Parathyroid adenoma (tissue), 2 donors: ENCODE data around the gene CPSF3.

Experiments used
- H2AFZ ChIP-seq: fragments of 300-600 bp; sonication (generic); one replicate; pipeline ENCODE4 v1.7.0; 2017; ENCODE audit warnings: antibody characterized with exemption, mild to moderate bottlenecking
- H3K27ac ChIP-seq: fragments of 300-600 bp; sonication (generic); one replicate; pipeline ENCODE4 v1.7.0; 2017
- H3K27me3 ChIP-seq: fragments of 300-600 bp; sonication (generic); one replicate; pipeline ENCODE4 v1.7.0; 2017; ENCODE audit warnings: low read length; ENCODE audit not compliant: control insufficient read depth, insufficient read depth
- H3K36me3 ChIP-seq: fragments of 300-600 bp; sonication (generic); one replicate; pipeline ENCODE4 v1.7.0; 2017; ENCODE audit warnings: low read length; ENCODE audit not compliant: control insufficient read depth, insufficient read depth
- H3K4me1 ChIP-seq: fragments of 300-600 bp; sonication (generic); one replicate; pipeline ENCODE4 v1.7.0; 2017; ENCODE audit warnings: control low read depth
- H3K4me2 ChIP-seq: fragments of 300-600 bp; sonication (generic); one replicate; pipeline ENCODE4 v1.7.0; 2017; ENCODE audit warnings: low read length
- H3K4me3 ChIP-seq: fragments of 300-600 bp; sonication (generic); one replicate; pipeline ENCODE4 v1.7.0; 2017; ENCODE audit warnings: low read depth, low read length
- H3K79me2 ChIP-seq: fragments of 300-600 bp; sonication (generic); one replicate; pipeline ENCODE4 v1.7.0; 2017; ENCODE audit warnings: control low read depth
- H3K9ac ChIP-seq: fragments of 300-600 bp; sonication (generic); one replicate; pipeline ENCODE4 v1.7.0; 2017; ENCODE audit warnings: mild to moderate bottlenecking
- H3K9me3 ChIP-seq: fragments of 300-600 bp; sonication (generic); one replicate; pipeline ENCODE4 v1.7.0; 2017; ENCODE audit warnings: low read length; ENCODE audit not compliant: control insufficient read depth
- TF ChIP-seq, protein P1 (sequence below): fragments of 300-600 bp; sonication (generic); IDR thresholded peaks from one replicate; pipeline ENCODE4 v1.7.0; 2017; ENCODE audit warnings: antibody characterized with exemption, mild to moderate bottlenecking
- donor health status: primary hyperparathyroidism.

CPSF3 gene

DNA sequence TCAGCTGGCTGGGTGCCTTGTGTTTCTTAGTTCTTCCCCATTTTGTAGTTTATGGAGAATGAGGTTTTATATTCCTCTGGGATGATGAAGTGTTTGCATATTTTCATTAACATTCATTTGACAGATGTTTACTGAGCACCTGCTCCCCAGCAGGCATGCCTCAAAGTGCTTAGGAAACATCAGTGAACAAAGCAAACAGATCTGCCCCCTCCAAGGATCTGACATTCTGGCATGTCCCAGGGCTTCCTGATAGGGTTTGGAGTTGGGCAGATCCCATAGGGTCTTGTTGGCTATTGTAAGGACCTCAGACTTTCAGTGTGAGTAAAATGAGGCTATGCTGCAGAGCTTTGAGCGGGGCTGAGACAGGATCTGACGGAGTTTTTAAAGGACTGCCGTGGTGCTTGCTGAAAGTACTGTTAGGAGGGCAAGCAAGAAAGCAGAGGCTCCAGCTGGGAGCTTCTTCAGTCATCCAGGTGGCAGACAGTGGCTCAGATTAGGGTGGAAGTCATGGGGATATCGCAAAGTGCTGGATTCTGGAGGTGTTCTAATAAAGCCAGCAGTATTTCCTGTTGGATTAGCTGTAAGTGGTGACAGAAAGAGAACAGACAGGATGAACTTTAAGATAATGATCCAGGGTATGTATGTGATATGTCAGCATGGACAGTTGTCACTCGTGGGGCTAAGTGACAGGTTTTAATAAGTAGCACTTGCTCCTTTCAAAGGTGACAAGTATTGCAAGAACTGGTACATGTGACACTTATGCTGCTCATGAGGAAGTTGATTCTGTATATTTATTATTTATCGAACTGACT, 39.6 kb downstream of the CPSF3 start:
- H3K27ac ChIP-seq: no peak overlapping the region
- no peaks in the 10 kb centered on the region for H3K79me2 ChIP-seq
- no peaks in the 10 kb centered on the region for H3K36me3 ChIP-seq
- H2AFZ ChIP-seq: no peak overlapping the region
- H3K27me3 ChIP-seq: no peaks in the 10 kb centered on the region
- no peak overlapping the region for H3K4me3 ChIP-seq
- H3K4me2 ChIP-seq: no peak overlapping the region
- no peaks in the 10 kb centered on the region for H3K9me3 ChIP-seq
- TF ChIP-seq, protein P1, sequence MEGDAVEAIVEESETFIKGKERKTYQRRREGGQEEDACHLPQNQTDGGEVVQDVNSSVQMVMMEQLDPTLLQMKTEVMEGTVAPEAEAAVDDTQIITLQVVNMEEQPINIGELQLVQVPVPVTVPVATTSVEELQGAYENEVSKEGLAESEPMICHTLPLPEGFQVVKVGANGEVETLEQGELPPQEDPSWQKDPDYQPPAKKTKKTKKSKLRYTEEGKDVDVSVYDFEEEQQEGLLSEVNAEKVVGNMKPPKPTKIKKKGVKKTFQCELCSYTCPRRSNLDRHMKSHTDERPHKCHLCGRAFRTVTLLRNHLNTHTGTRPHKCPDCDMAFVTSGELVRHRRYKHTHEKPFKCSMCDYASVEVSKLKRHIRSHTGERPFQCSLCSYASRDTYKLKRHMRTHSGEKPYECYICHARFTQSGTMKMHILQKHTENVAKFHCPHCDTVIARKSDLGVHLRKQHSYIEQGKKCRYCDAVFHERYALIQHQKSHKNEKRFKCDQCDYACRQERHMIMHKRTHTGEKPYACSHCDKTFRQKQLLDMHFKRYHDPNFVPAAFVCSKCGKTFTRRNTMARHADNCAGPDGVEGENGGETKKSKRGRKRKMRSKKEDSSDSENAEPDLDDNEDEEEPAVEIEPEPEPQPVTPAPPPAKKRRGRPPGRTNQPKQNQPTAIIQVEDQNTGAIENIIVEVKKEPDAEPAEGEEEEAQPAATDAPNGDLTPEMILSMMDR: no peak
- no peaks in the 10 kb centered on the region for H3K4me1 ChIP-seq
- H3K9ac ChIP-seq: no peak overlapping the region

DNA sequence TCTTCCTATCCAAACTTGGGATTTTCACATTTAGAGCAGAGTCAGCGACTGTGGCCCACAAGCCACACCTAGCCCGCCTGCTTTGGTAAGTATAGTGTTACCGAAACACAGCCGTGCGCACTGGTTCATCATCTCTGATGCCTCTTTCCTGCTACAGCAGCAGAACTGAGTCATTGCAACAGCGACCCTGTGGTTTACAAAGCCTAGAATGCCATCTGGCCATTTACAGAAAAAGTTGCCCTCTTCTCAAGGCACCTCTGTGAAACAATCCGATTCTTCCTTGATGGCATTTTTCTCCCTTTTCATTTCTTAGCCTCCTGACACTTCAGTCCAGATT, 40.2 kb downstream of the CPSF3 start:
- H2AFZ ChIP-seq: no peak overlapping the region
- H3K4me3 ChIP-seq: no peak overlapping the region
- H3K36me3 ChIP-seq: no peaks in the 10 kb centered on the region
- no peak overlapping the region for H3K9ac ChIP-seq
- H3K27ac ChIP-seq: no peak overlapping the region
- TF ChIP-seq, protein P1: no peak
- H3K4me2 ChIP-seq: no peak overlapping the region
- H3K9me3 ChIP-seq: no peaks in the 10 kb centered on the region
- H3K4me1 ChIP-seq: no peaks in the 10 kb centered on the region
- no peaks in the 10 kb centered on the region for H3K27me3 ChIP-seq
- no peaks in the 10 kb centered on the region for H3K79me2 ChIP-seq

DNA sequence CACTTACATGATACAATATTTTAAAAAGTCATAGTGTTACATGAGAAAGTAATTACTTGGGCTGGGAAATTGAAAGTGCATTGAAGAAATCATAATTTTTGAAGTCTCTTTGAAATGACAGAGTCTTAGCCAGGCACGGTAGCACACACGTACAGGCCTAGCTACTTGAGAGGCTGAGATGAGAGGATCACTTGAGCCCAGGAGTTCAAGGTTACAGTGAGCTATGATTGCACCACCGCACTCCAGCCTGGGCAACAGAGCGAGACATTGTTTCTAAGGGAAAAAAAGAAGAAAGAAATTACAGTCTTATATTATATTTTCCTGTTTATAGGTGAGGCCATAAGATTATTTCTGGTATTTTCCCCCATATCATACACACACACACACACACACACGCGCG, 41.7 kb downstream of the CPSF3 start:
- Histone ChIP-seq H3K9me3 (no peaks in the 10 kb centered on the region), H3K4me1 (no peaks in the 10 kb centered on the region), H3K27ac (no peak overlapping the region), H2AFZ (no peak overlapping the region), H3K27me3 (no peaks in the 10 kb centered on the region), H3K36me3 (no peaks in the 10 kb centered on the region), H3K79me2 (no peaks in the 10 kb centered on the region), H3K4me2 (no peak overlapping the region), H3K9ac (no peak overlapping the region), H3K4me3 (no peak overlapping the region)
- TF ChIP-seq, protein P1: no peak

DNA sequence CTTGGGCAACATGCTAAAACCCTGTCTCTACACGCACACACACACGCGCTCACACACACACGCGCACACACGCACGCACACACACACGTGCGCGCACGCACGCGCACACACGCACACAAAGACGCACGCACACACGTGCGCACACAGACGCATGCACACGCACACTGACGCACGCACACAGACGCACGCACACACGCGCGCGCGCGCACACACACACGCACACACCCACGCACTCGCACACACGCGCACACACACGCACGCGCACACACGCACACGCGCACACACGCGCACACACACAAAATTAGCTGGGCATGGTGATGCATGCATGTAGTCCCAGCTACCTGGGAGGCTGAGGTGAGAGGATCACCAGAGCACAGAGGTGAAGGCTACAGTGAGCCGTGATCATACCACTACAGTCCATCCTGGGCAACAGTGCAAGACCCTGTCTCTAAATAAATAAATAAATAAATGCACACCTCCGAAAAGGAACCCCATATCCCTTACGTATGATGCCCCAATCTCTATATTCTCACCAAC, 42.8 kb downstream of the CPSF3 start:
- H3K9ac ChIP-seq: no peak overlapping the region
- H3K36me3 ChIP-seq: no peaks in the 10 kb centered on the region
- no peak overlapping the region for H3K4me2 ChIP-seq

More for the DNA sequence above, 42.8 kb downstream of the CPSF3 start:
- TF ChIP-seq, protein P1: no peak
- H3K4me3 ChIP-seq: no peak overlapping the region
- no peak overlapping the region for H2AFZ ChIP-seq
- H3K27me3 ChIP-seq: no peaks in the 10 kb centered on the region
- H3K27ac ChIP-seq: no peak overlapping the region
- no peaks in the 10 kb centered on the region for H3K79me2 ChIP-seq
- H3K9me3 ChIP-seq: no peaks in the 10 kb centered on the region
- no peaks in the 10 kb centered on the region for H3K4me1 ChIP-seq
